Measurements from ENCODE around the gene PNO1.
"Not testable (repeated sequence)": the region's sequence is repeated elsewhere in the genome, so short reads cannot be mapped to it uniquely, and the experiment has no call there.

Gene PNO1

DNA sequence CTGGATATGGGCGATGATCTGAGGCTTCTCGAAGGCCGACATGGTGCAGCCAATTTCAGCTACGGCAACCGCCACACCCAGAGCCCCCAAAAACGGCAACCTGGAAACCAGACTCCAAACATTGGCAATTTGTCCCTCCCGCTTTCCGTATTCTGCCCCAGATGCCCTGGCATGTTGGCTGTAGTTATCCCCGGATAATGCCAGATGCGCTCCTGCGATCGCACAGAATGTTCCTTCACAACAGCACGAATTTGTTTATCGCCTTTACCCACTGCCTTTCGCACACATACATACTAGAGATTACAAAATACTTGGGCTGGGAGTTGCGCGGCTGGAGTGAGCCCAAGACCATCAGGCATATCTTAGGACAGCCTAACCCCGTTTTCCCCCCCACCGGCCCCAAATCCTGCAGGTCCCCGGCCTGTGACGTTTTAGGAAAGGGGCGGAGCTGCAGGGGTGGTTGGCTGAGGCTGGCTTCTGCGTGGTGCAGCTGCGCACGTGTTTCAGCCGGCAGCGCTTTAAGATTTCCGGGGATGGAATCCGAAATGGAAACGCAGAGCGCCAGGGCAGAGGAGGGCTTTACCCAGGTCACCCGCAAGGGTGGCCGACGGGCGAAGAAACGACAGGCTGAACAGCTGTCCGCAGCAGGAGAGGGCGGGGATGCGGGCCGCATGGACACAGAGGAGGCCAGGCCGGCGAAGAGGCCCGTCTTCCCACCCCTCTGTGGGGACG lies at the start of gene PNO1:
TSS of gene PNO1 (plus strand) at position 487 of the 732 bp plus-strand sequence. CDS start at position 534, 47 bp downstream.
- DNase-seq: peak; percentile 96

DNA sequence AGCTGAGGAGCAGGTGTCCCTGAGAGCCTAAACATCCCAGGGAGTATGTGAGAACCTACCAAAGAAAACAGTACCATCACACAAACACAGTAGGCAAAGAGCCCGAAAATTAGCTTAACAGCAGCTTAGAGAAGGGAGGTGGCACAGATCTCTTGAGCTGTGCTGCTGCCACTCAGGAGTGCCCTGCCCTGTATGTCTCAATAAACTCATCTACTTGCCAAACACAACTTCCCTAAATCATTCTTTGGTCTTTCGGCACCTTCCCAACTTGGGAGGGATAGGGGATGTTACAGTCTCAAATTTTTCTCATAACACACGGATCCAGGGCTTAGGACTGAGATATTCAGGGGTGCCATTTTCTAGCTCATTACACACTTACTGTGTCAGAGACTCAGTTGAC lies 49.6 kb upstream of the PNO1 start:
- no peak for DNase-seq

DNA sequence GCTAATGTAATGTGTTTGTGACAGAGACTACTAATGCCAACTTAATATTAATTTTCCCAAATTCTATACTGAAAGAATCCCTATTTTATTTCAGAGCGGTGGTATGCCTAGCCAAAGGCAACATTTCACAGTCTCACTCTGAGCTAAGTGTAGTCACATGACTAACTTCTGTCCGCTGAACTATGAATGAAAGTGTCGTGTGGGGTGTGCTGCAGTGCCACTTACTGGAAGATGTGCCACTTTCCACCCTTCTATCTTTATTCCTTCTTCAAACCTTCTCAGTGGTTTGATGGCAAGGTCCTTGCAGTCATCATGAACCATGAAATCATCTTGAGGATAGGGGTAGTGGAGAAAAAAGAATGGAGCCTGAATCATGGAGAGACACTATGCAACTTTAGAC lies 47.6 kb upstream of the PNO1 start:
- DNase-seq: no peak

GRCh38 chr2:68115965-68116364 lies 41.7 kb upstream of the PNO1 start:
- no peak for DNase-seq

DNA sequence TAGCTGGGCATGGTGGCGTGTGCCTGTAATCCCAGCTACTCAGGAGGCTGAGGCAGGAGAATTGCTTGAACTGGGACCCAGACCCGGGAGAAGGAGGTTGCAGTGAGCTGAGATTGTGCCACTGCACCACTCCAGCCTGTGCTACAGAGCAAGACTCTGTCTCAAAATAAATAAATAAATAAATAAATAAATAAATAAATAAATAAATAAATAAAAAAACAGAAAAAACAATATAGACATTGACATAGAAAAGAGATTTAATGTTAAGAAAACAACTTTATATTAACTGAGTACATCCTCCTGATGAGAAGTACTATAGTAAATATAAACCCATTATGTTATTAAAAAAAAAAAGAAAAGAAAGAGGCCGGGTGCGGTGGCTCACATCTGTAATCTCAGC lies 39.8 kb upstream of the PNO1 start:
- DNase-seq: not testable (repeated sequence)

DNA sequence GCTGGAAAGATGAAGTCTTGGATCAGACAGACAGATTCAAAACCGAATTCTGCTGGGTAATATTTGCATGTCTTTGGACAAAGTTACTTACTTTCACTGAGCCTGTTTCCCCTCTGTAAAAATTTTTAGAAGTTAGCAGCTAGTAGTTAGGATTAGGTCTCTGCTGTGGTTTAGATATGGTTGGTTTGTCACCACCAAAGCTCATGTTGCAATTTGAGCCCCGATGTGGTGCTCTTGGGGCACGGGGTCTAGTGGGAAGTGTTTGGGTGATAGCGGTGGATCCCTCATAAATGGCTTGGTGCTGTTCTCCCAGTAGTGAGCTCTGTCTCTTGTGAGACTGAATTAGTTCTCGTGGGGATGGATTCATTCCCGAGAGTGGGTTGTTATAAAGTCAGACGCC lies 38.9 kb upstream of the PNO1 start:
- no peak for DNase-seq

GRCh38 chr2:68119504-68119903 lies 38.2 kb upstream of the PNO1 start:
- DNase-seq: no peak

DNA sequence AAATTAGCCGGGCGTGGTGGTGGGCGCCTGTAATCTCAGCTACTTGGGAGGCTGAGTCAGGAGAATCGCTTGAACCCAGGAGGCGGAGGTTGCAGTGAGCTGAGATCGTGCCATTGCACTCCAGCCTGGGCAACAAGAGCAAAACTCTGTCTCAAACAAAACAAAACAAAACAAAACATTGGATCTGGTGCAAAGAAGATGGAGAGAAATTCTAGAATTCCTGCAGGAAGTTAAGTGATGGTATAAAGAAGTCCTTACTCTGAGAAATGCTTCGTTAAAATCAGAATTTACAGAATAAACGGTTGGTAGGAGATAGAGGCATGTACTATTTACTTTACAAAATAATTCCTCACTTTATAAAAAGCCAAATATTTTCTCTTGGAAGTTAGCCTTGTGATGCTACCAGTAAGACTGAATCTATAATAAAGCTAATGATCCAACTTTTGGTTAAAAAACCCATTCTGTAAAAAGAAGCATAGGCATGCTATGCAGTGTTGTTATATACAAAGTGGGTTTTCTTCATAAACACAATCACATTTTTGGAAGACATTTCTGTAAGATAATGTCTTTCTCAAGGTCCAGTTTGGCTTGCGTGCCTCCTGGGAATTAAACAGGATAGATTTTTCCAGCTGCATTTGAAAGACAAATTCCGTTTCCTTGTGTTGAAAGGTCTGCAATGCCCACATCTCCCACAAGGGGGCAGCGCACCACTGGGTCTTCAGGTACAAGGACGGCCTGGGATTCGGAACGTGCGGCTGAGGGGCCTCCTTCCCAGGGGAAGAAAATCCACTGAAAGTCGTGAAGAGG lies 35.6 kb upstream of the PNO1 start:
- DNase-seq: peak; percentile 80

DNA sequence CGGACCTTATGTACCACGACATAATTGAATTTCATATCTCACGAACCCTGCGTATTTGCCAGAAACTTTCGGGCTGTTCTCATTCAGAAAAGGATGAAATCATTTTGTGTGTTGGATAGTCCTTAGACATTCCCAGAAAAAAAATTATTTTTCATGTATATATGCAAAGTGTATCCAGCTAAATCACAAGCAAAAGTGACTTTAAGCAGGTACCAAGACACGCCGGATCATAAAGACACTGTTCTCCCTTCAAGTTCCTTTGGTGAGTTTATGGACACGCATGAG lies 35.1 kb upstream of the PNO1 start:
- DNase-seq: no peak

DNA sequence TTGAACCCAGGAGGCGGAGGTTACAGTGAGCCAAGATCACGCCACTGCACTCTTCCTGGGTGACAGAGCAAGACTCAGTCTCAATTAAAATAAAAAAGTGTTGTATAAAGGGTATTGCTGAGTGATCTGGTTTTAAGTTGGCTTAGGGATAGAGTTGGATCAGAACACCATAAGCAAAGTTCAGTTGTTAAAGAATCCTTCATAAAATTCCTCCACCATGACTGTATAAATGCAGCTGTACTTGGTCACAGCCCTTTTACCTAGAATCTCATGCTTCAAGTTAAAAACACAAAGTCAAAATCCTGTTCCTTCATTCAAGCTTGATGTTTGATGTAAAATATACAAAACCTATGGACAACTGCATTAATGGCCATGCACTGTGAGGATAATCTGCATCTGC lies 33.4 kb upstream of the PNO1 start:
- no peak for DNase-seq

- no peak for DNase-seq
These were observed 31.9 kb upstream of the PNO1 start for GRCh38 chr2:68125821-68126220.

DNA sequence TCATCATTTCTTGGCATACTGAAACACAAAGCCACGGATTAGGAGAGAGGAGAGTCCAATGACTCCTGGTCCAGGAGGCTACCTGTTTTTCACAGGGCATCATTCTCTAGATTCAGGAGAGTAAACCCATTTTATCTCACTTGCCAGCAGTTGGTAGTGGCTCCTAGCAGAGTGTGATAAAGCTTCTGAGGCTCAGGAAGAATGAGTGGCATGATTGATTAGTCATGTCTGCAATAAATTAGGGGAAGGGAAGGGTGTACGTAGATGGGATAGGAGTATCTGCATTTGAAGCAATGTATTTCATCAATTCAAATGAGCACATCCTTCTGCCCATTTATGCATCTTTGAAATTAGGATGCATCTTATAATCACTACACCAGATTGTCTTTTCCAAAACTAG lies 31.1 kb upstream of the PNO1 start:
- DNase-seq: no peak

- DNase-seq: no peak
These were observed 30.1 kb upstream of the PNO1 start for GRCh38 chr2:68127358-68128242.

DNA sequence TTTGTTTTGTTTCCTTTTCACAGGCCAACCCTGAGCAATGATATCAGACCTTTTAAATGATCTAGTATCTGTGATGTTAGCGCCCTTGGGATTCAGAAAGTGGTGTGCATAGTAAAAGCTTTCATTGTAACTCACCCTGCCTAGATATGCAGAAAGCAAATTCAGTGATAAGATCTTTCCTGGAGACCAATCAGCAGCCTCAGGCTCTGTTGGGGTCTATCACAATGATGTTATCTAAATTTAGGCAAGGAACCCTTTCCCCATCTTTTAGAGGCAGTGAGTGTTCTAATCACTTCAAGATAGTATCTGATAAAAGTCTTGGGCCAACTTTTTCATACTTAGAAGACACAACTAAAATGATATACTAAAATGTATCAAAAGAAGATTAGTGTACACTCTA lies 23.6 kb upstream of the PNO1 start:
- DNase-seq: no peak

DNA sequence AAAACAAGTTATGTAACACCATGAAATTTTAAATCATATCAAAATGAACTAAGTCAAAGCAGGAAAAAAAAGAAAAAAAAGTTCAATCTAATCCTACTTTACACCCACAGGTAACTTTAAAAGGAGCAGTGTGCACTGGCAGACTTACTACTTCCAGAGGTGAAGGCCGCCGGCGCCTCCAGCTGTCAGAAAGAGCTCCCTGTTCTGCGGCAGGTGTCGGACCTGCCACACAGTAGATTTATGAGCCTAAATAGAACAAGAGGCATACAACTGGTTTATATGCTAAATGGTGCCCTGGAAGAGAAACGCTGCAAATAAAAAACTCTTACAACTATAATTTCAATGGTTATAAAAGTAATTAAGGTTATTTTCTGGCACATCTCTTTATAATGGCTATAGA lies 23.1 kb upstream of the PNO1 start:
- DNase-seq: no peak

DNA sequence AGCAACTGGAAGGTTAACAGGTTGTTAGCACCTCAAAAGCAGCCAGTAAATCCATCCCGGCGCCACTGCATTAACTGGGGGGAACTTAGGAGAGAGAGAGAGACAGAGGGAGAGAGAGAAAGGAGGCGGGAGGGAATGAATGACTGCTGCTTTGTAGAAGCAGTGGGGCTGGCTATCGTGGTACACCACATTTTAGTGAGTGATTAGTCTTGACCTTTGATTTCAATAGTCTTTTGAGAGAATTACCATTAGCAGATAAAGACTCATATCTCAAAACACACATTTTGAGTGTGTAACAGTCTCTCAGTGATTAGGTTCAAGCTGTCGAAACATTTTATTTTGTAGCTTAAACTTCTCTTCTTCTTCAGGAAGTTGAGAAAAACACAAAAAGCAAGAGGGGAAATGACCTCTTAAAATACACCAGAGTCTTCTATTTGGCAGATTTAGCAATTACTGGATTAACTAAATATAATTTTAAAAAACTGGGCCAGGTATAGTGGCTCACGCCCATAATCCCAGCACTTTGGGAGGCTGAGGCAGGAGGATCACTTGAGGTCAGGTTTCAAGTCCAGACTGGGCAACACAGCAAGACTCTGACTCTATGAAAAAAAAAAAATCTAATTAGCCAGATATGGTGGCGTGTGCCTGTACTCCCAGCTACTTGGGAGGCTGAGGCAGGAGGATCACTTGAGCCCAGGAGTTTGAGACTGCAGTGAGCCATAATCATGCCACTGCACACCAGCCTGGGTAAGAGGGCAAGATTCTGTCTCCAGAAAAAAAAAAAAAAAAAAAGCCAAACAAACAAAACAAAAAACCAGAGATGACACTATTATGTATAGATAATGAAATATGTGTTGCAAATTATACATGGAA lies 22.0 kb upstream of the PNO1 start:
- no peak for DNase-seq

DNA sequence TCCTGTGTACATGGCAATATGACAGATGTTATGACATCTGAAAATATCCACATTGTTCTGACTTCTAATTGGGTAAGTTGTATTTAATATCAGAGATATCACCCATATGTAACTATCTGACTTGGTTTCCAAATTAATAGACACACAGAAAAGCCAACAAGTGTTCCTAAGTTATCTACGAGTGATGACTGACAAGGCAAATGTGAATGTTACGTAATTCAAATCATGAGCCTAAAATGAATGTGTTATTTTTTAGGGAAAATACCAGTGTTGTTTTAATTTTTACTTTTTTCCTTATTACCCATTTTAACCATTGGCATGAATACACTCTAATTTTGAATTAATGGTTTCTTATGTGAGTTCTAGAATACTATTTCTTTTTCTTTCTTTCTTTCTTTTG lies 15.8 kb upstream of the PNO1 start:
- DNase-seq: no peak

DNA sequence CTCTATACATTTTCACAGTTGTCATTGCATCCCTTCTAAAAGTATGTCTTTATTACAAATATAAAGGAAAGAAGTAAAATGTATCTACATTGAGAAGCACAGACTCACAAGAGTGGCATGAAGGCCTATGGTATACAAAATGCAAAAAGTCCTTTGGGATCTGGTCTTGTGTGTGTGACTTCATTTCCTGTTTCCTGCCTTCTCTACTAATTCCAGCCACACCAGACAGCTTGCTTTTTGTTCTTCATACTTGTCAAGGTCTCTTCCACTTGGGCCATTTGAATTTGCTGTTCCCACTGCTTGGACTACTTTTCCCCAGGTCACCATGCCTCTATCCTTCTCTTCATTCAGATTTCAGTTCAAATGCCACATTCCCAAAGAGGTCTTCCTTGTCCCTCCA lies 6.7 kb upstream of the PNO1 start:
- no peak for DNase-seq

DNA sequence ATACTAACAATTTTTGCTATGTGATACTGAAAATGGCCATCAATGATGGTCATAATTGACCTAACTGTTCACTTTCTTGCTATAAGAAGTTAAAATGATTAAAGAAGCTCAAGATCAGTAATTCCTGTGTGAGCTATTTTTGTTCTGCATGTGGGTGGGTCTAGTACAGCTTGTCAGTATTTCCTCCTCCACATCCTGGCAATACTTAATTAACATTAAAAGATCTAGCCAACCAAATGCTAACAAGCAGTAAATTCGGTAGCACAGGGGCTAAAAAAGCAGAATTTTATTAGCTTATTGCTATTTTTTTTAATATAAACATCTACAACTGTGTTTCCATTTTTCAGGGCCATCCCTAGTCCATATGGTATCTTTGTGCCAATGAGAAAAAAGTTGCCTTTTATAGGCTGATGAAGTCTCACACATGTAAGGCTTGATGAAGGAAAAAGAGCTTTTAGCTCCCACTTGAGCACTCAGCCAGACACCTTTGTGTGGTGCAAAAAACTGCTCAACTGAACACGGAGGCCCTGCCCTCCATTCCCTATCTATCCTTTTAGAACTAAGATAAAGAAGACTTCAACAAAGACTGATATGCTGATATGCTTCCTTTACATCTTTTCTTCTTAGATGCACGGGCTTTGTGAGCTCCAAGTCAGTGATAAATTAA lies 4.9 kb upstream of the PNO1 start:
- DNase-seq: no peak

DNA sequence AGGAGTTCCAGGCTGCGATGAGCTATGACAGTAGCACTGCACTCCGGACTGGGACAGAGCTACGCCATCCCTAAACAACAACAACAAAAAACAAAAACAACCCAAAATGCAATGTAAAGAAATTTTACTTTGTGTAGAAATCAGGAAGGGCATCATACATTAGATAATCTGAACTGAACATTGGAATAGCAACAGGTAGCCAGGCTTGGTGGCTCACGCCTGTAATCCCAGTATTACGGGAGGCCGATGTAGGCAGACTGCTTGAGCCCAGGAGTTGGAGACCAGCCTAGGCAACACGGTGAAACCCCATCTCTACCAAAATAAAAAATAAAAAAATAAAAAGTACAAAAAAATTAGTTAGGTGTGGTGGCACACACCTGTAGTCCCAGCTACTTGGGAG lies 2.1 kb upstream of the PNO1 start:
- DNase-seq: no peak

DNA sequence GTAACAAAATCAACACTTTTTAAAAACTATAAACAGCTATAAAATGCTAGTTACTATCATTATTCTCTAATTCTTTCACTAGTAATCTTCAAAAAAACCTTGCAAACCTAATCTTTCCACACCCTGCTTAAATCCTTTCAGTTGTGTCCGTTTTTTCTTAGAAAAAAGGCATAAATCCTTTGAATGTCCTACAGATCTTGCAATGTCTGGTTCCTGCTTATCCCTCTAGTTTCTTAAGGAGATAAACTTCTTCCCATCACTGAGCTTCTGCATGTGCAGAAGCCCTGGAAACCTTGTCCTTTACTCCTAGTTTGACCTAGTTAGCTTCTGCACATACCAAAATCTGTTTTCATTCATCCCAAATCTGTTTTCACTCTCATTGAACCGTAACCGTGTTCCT lies 1.3 kb upstream of the PNO1 start:
- no peak for DNase-seq

DNA sequence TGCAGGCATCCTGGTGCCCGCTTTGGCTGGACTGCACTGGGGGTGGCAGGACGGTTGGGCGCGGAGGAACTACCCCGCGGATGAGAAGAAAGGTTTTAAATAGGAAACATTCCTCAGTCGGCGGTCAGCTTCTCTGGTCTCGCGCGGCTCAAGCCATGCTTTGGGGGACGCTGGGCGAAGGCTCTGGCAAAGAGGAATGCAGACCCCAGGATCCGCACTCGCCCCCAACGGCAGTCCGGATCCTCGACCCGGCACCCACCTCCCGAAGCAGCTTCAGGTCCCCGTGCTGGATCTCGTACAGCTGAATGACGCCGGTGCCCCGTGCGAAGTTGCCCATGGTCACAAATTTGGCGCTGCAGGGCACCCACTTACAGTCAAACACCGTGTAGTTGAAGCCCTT lies 686 bp upstream of the PNO1 start:
- DNase-seq: no peak
